ENCODE data around the gene CXADR.
A peak's percentile ranks its signal among the peaks of the same experiment; 100 is the strongest.

The CXADR gene

DNA sequence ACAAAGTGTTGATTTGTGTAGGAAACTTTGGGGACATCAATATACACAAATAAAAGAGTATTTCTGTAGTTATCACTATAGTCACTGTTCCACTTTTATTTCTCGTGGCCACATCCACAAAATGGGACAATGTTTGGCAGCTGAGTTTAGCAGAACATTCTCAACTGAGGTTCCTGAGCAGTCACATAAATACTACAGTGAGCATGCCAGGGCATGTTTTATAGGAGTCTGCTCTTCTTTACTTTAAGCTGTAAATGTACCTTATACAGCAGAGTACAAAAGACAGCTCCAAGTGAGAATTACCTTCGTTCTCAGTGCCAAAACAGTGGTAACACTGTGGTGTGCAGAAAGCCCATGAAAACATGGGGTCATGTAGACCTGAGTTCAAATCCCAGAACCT, 94.8 kb downstream of the CXADR start:
- no peak for DNase-seq (ENCODE audit: low spot score)

DNA sequence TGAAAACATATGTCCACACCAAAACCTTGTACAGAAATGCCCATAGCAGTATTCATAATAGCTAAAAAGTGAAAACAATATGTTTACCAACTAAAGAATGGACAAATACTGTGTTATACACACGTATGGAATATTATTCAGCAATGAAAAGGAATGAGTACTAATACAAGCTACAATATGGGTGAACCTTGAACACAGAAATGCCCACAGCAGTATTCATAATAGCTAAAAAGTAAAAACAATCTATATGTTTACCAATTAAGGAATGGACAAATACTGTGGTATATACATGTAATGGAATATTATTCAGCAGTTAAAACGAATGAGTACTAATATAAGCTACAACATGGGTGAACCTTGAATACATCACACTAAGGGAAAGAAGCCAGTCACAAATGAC, 96.8 kb downstream of the CXADR start:
- no peak for DNase-seq (ENCODE audit: low spot score)

DNA sequence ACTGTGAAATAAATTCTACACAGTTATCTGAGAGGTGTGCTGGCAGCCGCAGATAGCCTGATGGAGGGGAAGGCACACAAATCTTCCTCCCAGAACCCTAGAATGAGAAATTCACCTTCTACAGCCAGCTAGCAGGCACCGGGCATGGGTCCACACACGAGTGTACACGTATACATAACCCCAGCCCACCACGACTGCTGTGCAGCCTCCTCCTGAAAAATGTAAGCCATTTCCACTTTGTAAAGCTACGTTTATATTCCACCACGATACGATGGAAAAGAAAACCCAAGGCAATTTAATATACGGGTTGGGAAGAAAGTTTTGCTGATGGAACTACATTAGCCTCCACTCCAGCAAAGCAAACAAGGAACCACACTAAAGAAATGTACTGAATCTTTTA, 98.1 kb downstream of the CXADR start:
- peak; percentile 7 for DNase-seq (ENCODE audit: low spot score)

DNA sequence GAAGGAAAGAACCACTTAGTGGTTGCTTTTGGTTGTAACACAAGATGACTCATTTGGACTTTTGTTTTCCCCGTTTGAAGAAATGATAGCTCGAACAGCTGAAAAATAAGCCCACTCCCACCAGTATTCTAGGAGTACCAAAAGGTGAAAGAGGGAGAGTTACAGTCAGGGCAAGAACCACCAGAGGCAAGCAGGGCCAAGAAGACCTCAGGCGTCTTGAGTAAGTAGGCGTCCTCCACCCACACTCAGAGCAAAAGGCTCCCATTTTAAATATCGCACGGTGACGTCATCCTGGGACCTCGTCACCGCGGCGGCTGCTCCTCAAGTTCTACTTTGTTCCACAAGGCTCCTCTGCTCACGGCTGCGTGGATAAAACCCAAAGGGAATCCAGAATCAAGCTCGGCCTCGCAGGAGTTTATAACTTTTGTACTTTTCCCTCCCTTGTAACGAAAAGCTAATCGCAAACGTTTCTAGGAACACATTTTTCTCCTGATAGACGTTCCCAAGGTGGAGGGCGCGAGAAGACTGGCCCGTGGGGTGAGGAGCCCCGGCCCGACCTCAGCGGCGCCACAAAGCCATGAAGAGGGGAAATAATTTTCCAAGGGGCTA, 98.7 kb downstream of the CXADR start:
- peak; percentile 63 for DNase-seq (ENCODE audit: low spot score)

DNA sequence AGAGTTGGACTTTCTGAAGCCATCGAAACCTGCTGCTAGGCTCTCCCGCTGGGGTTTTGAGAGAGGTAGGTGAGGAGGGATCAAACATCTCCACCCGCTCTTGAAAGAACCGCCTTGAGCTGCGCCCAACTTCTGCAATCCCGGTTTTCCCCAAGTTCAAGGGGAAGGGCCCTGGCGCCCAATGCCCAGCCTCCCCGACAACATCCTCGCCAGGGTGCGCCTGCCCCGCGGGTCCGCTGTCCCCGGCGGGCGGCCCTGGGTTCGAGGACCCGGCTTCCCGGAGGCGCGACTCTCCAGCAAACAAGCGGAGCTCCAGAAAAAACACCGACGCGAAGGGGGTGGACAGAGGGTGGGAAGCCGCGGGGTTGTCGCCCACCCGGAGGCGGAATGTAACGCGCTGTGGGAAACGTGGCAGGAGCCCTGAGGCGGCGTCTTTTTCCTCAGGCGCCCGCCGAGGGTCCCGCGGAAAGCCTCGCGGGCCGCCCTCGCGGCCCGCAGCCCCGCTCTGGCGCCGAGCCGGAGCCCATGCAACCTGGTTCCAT, 99.3 kb downstream of the CXADR start:
- DNase-seq (ENCODE audit: low spot score) = peak; percentile 16

DNA sequence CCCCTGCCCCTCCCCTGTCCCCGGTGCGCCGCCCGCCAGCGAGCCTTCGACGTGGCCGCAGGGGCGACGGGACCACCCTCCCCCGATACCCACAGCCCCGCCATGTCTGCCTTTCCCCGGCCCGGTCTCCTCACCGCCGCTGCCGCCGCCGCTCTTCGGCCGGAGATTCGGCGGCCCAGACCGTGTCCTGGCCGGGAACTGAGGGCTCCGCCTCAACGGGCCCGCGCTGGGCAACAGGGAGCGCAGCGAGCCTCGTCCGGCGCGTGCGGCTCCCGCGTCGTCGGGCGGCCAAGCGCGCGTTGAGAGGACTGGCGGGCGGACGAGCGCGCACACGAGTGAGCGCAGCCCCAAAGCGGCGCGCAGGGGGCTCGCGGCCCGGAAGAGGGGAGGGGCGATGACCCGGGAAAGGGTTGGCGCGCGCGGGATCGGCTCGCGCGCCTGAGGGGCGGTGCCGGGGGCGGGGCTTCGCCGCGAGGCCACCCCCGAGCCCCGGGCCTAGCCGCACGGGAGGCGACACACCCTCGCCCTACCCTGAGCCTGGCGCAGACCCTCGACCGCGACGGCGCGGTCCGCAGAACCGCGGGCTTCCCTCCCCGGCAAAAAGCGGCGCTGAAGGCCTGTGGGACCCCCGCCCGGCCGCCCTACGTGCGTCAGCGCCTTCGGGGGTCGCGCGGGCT, 99.9 kb downstream of the CXADR start, which contains the start of gene BTG3:
TSS of gene BTG3 (minus strand) at position 337 of the 677 bp plus-strand sequence. CDS start 3,757 bp downstream, outside the sequence.
- DNase-seq (ENCODE audit: low spot score) = peak; percentile 42

DNA sequence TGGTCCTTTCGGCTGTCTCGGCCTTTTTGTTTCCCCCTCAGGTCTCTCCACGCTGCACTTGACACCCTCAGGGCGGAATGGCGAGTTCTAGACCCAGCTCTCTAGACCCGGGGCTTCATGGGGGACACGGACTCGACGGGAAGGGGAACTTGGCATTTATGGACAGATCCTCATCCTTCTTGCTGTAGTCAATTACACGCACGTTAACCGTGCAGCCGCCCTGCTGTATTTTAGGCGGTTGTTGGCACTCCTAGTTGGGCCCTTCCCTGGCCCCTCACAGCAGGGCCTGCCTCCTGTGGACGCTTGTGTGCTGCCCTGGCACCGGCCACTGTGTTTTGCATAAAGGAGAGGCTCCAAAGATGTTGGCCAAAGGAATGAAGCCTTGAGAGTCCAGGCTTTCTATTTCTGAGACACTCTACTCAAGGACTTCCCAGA, 100.4 kb downstream of the CXADR start:
- peak; percentile 19 for DNase-seq (ENCODE audit: low spot score)

DNA sequence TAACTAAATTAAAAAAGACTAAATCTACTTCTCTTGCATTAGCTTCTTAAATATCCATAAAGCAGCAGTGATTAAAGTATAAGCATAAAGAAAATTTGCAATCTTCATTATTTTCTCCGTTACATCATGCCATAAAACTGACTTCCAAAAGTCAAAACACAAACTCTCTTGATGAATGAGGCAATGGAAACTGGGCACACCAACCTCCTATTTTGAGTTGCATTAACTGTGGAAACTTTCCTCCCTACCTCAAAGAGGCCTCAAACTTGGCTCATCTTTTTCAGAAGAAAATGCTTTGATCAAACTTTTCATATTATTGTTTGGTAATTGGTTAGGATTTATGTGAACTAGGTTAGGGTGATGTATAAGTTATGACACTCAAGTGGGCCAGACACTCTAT, 104.0 kb downstream of the CXADR start:
- DNase-seq (ENCODE audit: low spot score) = no peak

DNA sequence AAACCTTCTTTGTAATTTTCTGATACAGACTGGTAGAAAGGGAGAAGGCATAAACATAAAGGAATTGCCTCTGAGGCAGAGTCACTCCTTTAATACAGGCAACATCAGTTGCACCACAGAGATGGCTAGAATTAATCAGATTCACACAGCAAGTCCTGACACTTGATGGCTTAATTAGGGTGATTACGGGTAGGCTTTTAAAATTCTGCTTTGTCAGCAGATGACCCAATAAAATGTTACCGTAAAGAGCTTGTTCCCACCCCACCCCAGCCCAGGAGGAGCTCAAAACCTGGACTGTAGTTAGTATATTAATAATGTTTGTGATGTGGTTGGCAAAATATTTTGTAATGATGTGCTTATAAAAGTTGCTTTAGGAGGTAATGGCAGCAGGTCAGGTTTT, 109.2 kb downstream of the CXADR start:
- no peak for DNase-seq (ENCODE audit: low spot score)

DNA sequence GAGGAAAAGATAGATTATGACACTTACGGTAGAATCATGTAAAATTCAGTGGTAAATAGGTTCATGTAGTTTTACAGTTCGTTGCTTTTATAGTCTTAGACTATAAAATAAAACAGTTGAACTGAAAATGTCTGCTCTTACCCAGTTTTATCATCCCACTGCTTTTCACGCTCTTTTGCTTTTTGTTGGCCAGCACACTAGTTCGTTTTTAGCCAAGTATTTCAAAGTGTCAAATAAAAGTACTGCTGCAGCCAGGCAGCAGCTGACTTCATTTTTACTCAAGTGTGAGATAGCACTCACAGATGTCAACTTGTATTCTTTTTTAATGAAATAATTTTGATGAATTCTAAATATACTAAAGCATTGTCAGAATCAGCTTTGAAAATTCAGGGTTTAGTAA, 118.4 kb downstream of the CXADR start:
- DNase-seq (ENCODE audit: low spot score) = no peak

DNA sequence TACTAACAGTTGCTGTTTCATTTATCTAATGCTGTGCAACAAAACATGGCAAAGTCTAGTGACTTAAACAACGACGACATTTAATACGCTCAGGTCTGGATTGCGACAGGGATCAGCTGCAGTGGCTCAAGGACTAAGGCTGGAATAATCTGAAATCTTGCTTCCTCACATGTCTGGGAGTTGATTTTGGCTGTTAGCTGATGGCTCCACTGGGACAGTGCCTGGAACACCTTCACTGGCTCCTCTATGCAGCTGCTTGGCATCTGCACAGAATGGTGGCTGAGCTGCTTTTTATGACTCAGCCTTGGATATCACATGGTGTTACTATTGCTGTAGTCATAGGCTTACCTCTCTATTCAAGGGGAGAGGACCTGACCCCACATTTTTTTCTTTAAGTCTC, 123.9 kb downstream of the CXADR start:
- no peak for DNase-seq (ENCODE audit: low spot score)

DNA sequence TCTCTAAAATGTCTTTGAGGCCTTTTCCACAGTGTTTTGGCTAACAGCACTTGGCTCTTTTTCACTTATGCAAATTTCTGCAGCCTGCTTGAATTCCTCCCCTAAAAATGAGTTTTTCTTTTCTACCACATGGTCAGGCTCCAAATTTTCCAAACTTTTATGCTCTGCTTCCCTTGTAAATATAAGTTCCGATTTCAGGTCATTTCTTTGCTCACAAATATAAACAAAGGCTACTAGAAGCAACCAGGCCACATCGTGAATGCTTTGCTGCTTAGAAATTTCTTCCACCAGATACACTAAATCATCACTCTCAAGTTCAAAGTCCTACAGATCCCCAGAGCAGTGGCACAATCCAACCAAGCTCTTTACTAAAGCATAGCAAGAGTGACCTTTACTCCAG, 128.0 kb downstream of the CXADR start:
- no peak for DNase-seq (ENCODE audit: low spot score)
